NCI-H748 (cell line): Measurements from ENCODE around the gene RANBP1.

Source experiments
- DNase-seq: peaks from one replicate; lab custom pipeline; 2025; ENCODE audit not compliant: unreplicated experiment; lab: John Stamatoyannopoulos, UW

The RANBP1 gene

GRCh38 chr22:20135806-20136602 is 20.1 kb downstream of the RANBP1 start:
- DNase-seq, result no peak

GRCh38 chr22:20136603-20136873 is 20.6 kb downstream of the RANBP1 start:
- no peak for DNase-seq

- DNase-seq, result no peak
These were observed 21.2 kb downstream of the RANBP1 start for GRCh38 chr22:20137113-20137512.

- DNase-seq, result no peak
These were observed 21.9 kb downstream of the RANBP1 start for GRCh38 chr22:20137671-20138416.

GRCh38 chr22:20138417-20138738 is 22.5 kb downstream of the RANBP1 start:
- DNase-seq, result no peak

GRCh38 chr22:20138868-20139267 is 23.0 kb downstream of the RANBP1 start:
- DNase-seq, result no peak

- no peak for DNase-seq
These were observed 23.6 kb downstream of the RANBP1 start for GRCh38 chr22:20139391-20140106.

- DNase-seq, result no peak
These were observed 24.2 kb downstream of the RANBP1 start for GRCh38 chr22:20140107-20140445.

- DNase-seq, result no peak
These were observed 24.6 kb downstream of the RANBP1 start for GRCh38 chr22:20140521-20140964.

GRCh38 chr22:20141186-20142077 is 25.5 kb downstream of the RANBP1 start:
- no peak for DNase-seq

GRCh38 chr22:20142711-20143621 is 27.1 kb downstream of the RANBP1 start:
- DNase-seq, result no peak

GRCh38 chr22:20143883-20144665 is 28.2 kb downstream of the RANBP1 start:
- DNase-seq, result no peak

GRCh38 chr22:20145206-20145831 is 29.4 kb downstream of the RANBP1 start:
- DNase-seq, result no peak

- no peak for DNase-seq
These were observed 29.9 kb downstream of the RANBP1 start for GRCh38 chr22:20145832-20146223.

GRCh38 chr22:20146777-20147176 is 30.9 kb downstream of the RANBP1 start:
- no peak for DNase-seq

GRCh38 chr22:20147237-20147988 is 31.5 kb downstream of the RANBP1 start:
- no peak for DNase-seq

GRCh38 chr22:20148414-20148813 is 32.5 kb downstream of the RANBP1 start:
- no peak for DNase-seq
